SU-DHL-6 (cell line): Measurements from ENCODE around the gene TESK2.

ENCODE experiments used
- CTCF ChIP-seq: fragments of 200-600 bp; sonication (generic); IDR thresholded peaks from one replicate; pipeline ENCODE4 v1.5.1; 2017; ENCODE audit warnings: antibody characterized with exemption, mild to moderate bottlenecking, low read length, moderate library complexity; ENCODE audit not compliant: insufficient read depth, poor library complexity, severe bottlenecking
- EZH2phosphoT487 ChIP-seq: fragments of 200-600 bp; sonication (generic), shearing (Covaris generic); conservative IDR thresholded peaks from 2 replicates; pipeline ENCODE4 v1.6.1; 2018; ENCODE audit warnings: mild to moderate bottlenecking, antibody characterized with exemption, low read length, moderate library complexity, mixed read lengths

- TF ChIP-seq CTCF (no peak), EZH2phosphoT487 (no peak)
Measured at GRCh38 chr1:45405636-45406035, 85.3 kb downstream of the TESK2 start.
